GM12878 (cell line): ENCODE measurements around the gene VPS54. TPM values are rescaled to one million over a fixed set of nuclear protein-coding genes. Genes with fewer than 3 reads are reported as not detected.

Experiments used
- ATAC-seq: fragments of 200-7000 bp; cut with Tn5 transposase; 3 replicates; pipeline ENCODE4 v1.9.1; 2020; ENCODE audit warnings: mild to moderate bottlenecking, moderate library complexity
- BruUV-seq: library from RNA; stranded (reverse); fragments of 400-500 nt; replicated peaks from 2 replicates; lab custom pipeline; 2021; lab: Mats Ljungman, UMichigan
- CTCF ChIA-PET: fragments of 300-600 bp; sonication (Branson Sonifier 250); formaldehyde crosslinking; extraction: SDS; loops from one replicate; lab custom pipeline; 2021; ENCODE audit warnings: inconsistent platforms; lab: Yijun Ruan, JAX
- POLR2A ChIA-PET: fragments of 350-600 bp; formaldehyde crosslinking; extraction: SDS; loops from one replicate; lab custom pipeline; 2021; ENCODE audit warnings: inconsistent platforms; lab: Charles Lee
- RAD21 ChIA-PET: fragments of 300-600 bp; sonication (Branson Sonifier 250); formaldehyde crosslinking; loops from one replicate; lab custom pipeline; 2023; ENCODE audit warnings: antibody characterized with exemption; ENCODE audit not compliant: unreplicated experiment; lab: Charles Lee
- SMC1A ChIA-PET: fragments of 300-600 bp; sonication (Branson Sonifier 250); formaldehyde crosslinking; loops from one replicate; lab custom pipeline; 2023; ENCODE audit not compliant: unreplicated experiment, uncharacterized antibody; lab: Charles Lee
- DNase-seq: peaks from one replicate; pipeline ENCODE4 v3.0.0-alpha.2; 2011; ENCODE audit warnings: low read depth, low spot score
- FAIRE-seq: peaks from 3 replicates; lab custom pipeline; 2011; peaks lifted over from hg19 to GRCh38; lab: Jason Lieb, UNC
- H2AFZ ChIP-seq: 2 replicates; pipeline ENCODE4 v1.6.0; 2011; ENCODE audit warnings: low read depth, low read length, control low read depth; ENCODE audit not compliant: control insufficient read depth
- H3K27ac ChIP-seq: 2 replicates; pipeline ENCODE4 v1.5.1; 2011; ENCODE audit warnings: control low read depth; ENCODE audit not compliant: control insufficient read depth, insufficient read depth
- H3K27me3 ChIP-seq, 2 experiments: replicated peaks in 1 of 2; 2 replicates each; pipeline versions ENCODE4 v1.6.0 to v1.6.1; 2011; ENCODE audit warnings: low read length in 1 of 2; ENCODE audit not compliant: control insufficient read depth in 2 of 2, insufficient read depth in 2 of 2
- H3K36me3 ChIP-seq, 2 experiments: 2 replicates each; pipeline ENCODE4 v1.5.1; 2011; ENCODE audit warnings: low read length in 1 of 2; ENCODE audit not compliant: control insufficient read depth in 2 of 2, insufficient read depth in 2 of 2
- H3K4me1 ChIP-seq: 2 replicates; pipeline ENCODE4 v1.6.1; 2011; ENCODE audit warnings: mild to moderate bottlenecking, low read length, moderate library complexity, mixed read lengths; ENCODE audit not compliant: control insufficient read depth, insufficient read depth
- H3K4me2 ChIP-seq: 2 replicates; pipeline ENCODE4 v1.6.0; 2011; ENCODE audit warnings: control low read depth; ENCODE audit not compliant: control insufficient read depth, insufficient read depth
- H3K4me3 ChIP-seq: fragments of 200-600 bp; sonication (generic); 2 replicates; pipeline ENCODE4 v1.5.1; 2016
- H3K79me2 ChIP-seq: 2 replicates; pipeline ENCODE4 v1.6.0; 2011; ENCODE audit warnings: low read length; ENCODE audit not compliant: control insufficient read depth, insufficient read depth
- H3K9ac ChIP-seq: 2 replicates; pipeline ENCODE4 v1.8.0; 2011; ENCODE audit warnings: low read length, control low read depth, mixed read lengths; ENCODE audit not compliant: control insufficient read depth, insufficient read depth
- H3K9me3 ChIP-seq: replicated peaks from 3 replicates; pipeline ENCODE4 v1.5.1; 2011; ENCODE audit warnings: mild to moderate bottlenecking, low read length; ENCODE audit not compliant: control insufficient read depth, insufficient read depth
- H4K20me1 ChIP-seq: 2 replicates; pipeline ENCODE4 v1.6.0; 2011; ENCODE audit not compliant: control insufficient read depth, insufficient read depth
- ASH2L ChIP-seq: fragments of 300-600, 200-600 bp; sonication (generic); IDR thresholded peaks from 2 replicates; pipeline ENCODE4 v1.6.1; 2017; ENCODE audit warnings: low read depth, mild to moderate bottlenecking, borderline replicate concordance
- CBX3 ChIP-seq: fragments of 200-600 bp; sonication (generic); IDR thresholded peaks from 2 replicates; pipeline ENCODE4 v1.6.1; 2016; ENCODE audit warnings: low read depth, borderline replicate concordance
- EED ChIP-seq: sonication (generic); IDR thresholded peaks from 2 replicates; pipeline ENCODE4 v1.6.1; 2016; ENCODE audit warnings: antibody characterized with exemption, low read depth
- FOXK2 ChIP-seq: fragments of 450-650 bp; IDR thresholded peaks from 2 replicates; pipeline ENCODE4 v1.6.1; 2017; ENCODE audit warnings: mild to moderate bottlenecking, moderate library complexity
- GATAD2B ChIP-seq: fragments of 450-650 bp; conservative IDR thresholded peaks from 2 replicates; pipeline ENCODE4 v1.6.1; 2017; ENCODE audit warnings: low read depth, mild to moderate bottlenecking, moderate library complexity
- MXI1 ChIP-seq: fragments of 150-350 bp; IDR thresholded peaks from 2 replicates; pipeline ENCODE4 v1.6.1; 2011; ENCODE audit warnings: low read depth, mild to moderate bottlenecking, inconsistent platforms, low read length, improper control_type of control experiment
- NR2F1 ChIP-seq: fragments of 450-650 bp; conservative IDR thresholded peaks from 2 replicates; pipeline ENCODE4 v1.6.1; 2017; ENCODE audit warnings: mild to moderate bottlenecking
- PBX3 ChIP-seq: IDR thresholded peaks from 2 replicates; pipeline ENCODE4 v1.6.1; 2011; ENCODE audit warnings: mild to moderate bottlenecking, low read depth, low read length, moderate library complexity; ENCODE audit not compliant: insufficient replicate concordance
- POLR2AphosphoS5 ChIP-seq: IDR thresholded peaks from 2 replicates; pipeline ENCODE4 v1.6.1; 2011; ENCODE audit warnings: mild to moderate bottlenecking, low read length, inconsistent platforms
- SKIL ChIP-seq: fragments of 450-650 bp; IDR thresholded peaks from 2 replicates; pipeline ENCODE4 v1.6.1; 2017; ENCODE audit warnings: mild to moderate bottlenecking, low read depth, inconsistent platforms; ENCODE audit not compliant: poor library complexity, severe bottlenecking
- SMAD5 ChIP-seq: IDR thresholded peaks from 2 replicates; pipeline ENCODE4 v1.6.1; 2016; ENCODE audit warnings: antibody characterized with exemption, low read depth
- SMC3 ChIP-seq: IDR thresholded peaks from 2 replicates; pipeline ENCODE4 v1.6.1; 2011; ENCODE audit warnings: low read length, improper control_type of control experiment, borderline replicate concordance
- SUPT20H ChIP-seq: IDR thresholded peaks from 2 replicates; pipeline ENCODE4 v1.6.1; 2011; ENCODE audit warnings: low read depth, mild to moderate bottlenecking, low read length, moderate library complexity, borderline replicate concordance; ENCODE audit not compliant: control insufficient read depth
- SUZ12 ChIP-seq: fragments of 200-600 bp; sonication (generic); IDR thresholded peaks from one replicate; pipeline ENCODE4 v1.6.1; 2018; ENCODE audit warnings: antibody characterized with exemption, mild to moderate bottlenecking; ENCODE audit not compliant: unreplicated experiment
- TAF1 ChIP-seq: IDR thresholded peaks from 2 replicates; pipeline ENCODE4 v1.6.1; 2011; ENCODE audit warnings: mild to moderate bottlenecking, low read depth, low read length, borderline replicate concordance
- ZNF207 ChIP-seq: fragments of 450-650 bp; IDR thresholded peaks from 2 replicates; pipeline ENCODE4 v1.6.1; 2014; ENCODE audit warnings: antibody characterized with exemption, mild to moderate bottlenecking, borderline replicate concordance
- ZNF384 ChIP-seq: IDR thresholded peaks from 2 replicates; pipeline ENCODE4 v1.6.1; 2012; ENCODE audit warnings: low read depth, mild to moderate bottlenecking, low read length, improper control_type of control experiment, borderline replicate concordance
- WGBS: methylation state at CpG from one replicate; pipeline ENCODE4 v1.1.6; 2016; ENCODE audit warnings: low lambda C conversion rate; ENCODE audit not compliant: insufficient replicate concordance, insufficient coverage; ENCODE audit errors: missing lambda C conversion rate; 5-methylcytosine and 5-hydroxymethylcytosine counted together
- in situ Hi-C: fragments of 300-500 bp; cut with MboI; formaldehyde crosslinking; loops from 9 replicates; pipeline ENCODE4 v1.14.3; 2018; ENCODE audit warnings: mixed read lengths
- intact Hi-C: fragments of 100-400 bp; cut with micrococcal nuclease; formaldehyde crosslinking; loops from one replicate; pipeline ENCODE4 v1.14.2; 2022; ENCODE audit not compliant: unreplicated experiment
- polyA plus RNA-seq, 11 experiments: library from polyadenylated mRNA; depleted of rRNA in 4 of 11; unstranded in 6 of 11; stranded (reverse) in 5 of 11; fragments of >200 nt; fragmentation: Nextera tagmentation in 4 of 11; fragmentation: Illumina TruSeq in 1 of 11; extraction: Ambion mirVana in 4 of 11; extraction: Trizol in 1 of 11; gene quantifications; 1 replicate in 1 of 11; 2 replicates in 10 of 11; pipeline versions ENCODE4 v1.2.1 to v1.2.3, GENCODE V29; 2011 to 2016; ENCODE audit warnings: inconsistent platforms in 2 of 11, missing spikeins in 2 of 11, low read depth in 1 of 11
- total RNA-seq, 4 experiments: library from RNA; depleted of rRNA in 3 of 4; stranded (reverse); fragments of >200 nt in 3 of 4; fragmentation: Illumina TruSeq in 1 of 4; extraction: Trizol in 1 of 4; gene quantifications; 2 replicates each; pipeline versions ENCODE4 v1.2.1 to v1.2.3, GENCODE V29; 2013 to 2021
- TF ChIP-seq, protein P1 (sequence below): fragments of 450-650 bp; formaldehyde crosslinking; IDR thresholded peaks from 2 replicates; pipeline ENCODE4 v1.5.0; 2022; ENCODE audit warnings: mild to moderate bottlenecking, missing genetic modification characterization

Gene VPS54
- total and polyA plus RNA-seq, 10 of the 15 experiments (the other 5 are each of a cell fraction or from before 2014, with no cell fraction given), result 1.6 to 16.2 (median 9.3) TPM

DNA sequence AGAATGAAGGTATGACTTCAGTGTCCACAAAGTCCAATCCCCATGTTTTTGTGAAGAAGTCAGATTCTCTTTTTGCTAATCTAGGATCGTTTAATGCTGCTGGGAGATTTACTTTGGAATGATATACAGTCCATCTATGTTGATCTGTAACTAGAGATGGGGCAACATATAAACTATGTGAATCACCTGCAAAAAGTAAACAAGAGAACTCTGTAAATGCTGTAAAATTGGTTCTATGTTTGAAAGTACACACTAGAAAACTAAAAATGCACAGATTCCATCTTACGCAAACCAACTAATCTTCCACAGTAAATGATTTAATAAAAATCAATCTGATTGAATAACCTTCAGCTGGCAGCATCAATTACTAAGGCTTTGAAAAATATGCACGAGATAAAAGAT, 37.5 kb downstream of the VPS54 start:
- no peak overlapping the region for H3K27ac ChIP-seq
- H3K4me3 ChIP-seq, result no peak overlapping the region
- intact Hi-C loops, result no loop called here
- WGBS, result 95% methylated on average over 3 of the region's 3 CpGs
- FAIRE-seq (no peak), ATAC-seq (no peak), DNase-seq (no peak)
- no peaks in the 10 kb centered on the region for H4K20me1 ChIP-seq
- no peaks in the 10 kb centered on the region for H3K79me2 ChIP-seq
- ChIA-PET RAD21 (no interaction called here), CTCF (interaction anchor here (0.8 kb wide), 1 partner anchor 122 kb away, joined by 4 read pairs; no protein-coding TSS in a partner anchor), SMC1A (no interaction called here), POLR2A (no interaction called here)
- no peak overlapping the region for H3K9ac ChIP-seq
- H3K4me1 ChIP-seq, result peaks cover 9% of the 10 kb centered on the region; the same call in 1 of the 2 replicates
- TF ChIP-seq SUZ12 (no peak), TAF1 (no peak), PBX3 (no peak), SUPT20H (no peak), EED (no peak), POLR2AphosphoS5 (no peak), ZNF207 (no peak), SMC3 (no peak), CBX3 (no peak), SKIL (no peak), FOXK2 (no peak), SMAD5 (no peak), ASH2L (no peak), MXI1 (no peak), NR2F1 (no peak), GATAD2B (no peak), ZNF384 (no peak)
- TF ChIP-seq, protein P1, sequence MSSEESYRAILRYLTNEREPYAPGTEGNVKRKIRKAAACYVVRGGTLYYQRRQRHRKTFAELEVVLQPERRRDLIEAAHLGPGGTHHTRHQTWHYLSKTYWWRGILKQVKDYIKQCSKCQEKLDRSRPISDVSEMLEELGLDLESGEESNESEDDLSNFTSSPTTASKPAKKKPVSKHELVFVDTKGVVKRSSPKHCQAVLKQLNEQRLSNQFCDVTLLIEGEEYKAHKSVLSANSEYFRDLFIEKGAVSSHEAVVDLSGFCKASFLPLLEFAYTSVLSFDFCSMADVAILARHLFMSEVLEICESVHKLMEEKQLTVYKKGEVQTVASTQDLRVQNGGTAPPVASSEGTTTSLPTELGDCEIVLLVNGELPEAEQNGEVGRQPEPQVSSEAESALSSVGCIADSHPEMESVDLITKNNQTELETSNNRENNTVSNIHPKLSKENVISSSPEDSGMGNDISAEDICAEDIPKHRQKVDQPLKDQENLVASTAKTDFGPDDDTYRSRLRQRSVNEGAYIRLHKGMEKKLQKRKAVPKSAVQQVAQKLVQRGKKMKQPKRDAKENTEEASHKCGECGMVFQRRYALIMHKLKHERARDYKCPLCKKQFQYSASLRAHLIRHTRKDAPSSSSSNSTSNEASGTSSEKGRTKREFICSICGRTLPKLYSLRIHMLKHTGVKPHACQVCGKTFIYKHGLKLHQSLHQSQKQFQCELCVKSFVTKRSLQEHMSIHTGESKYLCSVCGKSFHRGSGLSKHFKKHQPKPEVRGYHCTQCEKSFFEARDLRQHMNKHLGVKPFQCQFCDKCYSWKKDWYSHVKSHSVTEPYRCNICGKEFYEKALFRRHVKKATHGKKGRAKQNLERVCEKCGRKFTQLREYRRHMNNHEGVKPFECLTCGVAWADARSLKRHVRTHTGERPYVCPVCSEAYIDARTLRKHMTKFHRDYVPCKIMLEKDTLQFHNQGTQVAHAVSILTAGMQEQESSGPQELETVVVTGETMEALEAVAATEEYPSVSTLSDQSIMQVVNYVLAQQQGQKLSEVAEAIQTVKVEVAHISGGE, result no peak
- H2AFZ ChIP-seq, result no peak overlapping the region
- no peak overlapping the region for H3K4me2 ChIP-seq
- no TSS peak for BruUV-seq
- no peaks in the 10 kb centered on the region for H3K27me3 ChIP-seq
- in situ Hi-C loops, result no loop called here
- peaks cover 0 to 3% of the 10 kb centered on the region in 2 experiments; a peak in 1 of 4 replicates for H3K36me3 ChIP-seq
- H3K9me3 ChIP-seq, result no peaks in the 10 kb centered on the region
